ENCODE data around the gene CDC25A.
A peak's percentile ranks its signal among the peaks of the same experiment; 100 is the strongest.

Gene CDC25A

DNA sequence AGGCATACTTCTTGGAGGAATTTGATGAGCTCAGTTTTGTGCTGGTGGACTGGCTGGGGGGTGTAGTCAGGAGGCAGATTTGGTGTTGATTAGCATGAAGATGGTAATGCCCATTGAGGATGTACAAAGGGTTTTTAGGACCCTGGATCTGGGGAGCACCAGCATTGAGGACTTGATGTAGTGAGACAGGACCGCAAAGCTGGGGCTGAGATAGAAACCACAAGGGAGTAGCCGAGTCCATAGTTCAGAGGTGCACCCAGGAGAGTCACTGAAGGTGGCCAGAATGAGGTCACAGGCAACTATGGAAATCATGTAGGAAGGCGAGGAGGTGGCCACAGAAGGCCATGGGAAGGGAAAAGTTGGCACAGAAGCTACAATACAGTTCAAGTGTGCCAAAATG, 2.7 kb upstream of the CDC25A start:
- H2BK120ac ChIP-seq (ENCODE audit: low read depth, low read length): no peak overlapping the region
- H3K79me1 ChIP-seq (replicated peaks; ENCODE audit: low read length, poor library complexity, severe bottlenecking): peaks cover 6% of the 10 kb centered on the region
- no peak overlapping the region for H3K14ac ChIP-seq (ENCODE audit: low read length in 2 of 2)
- no peak overlapping the region for H2BK5ac ChIP-seq (ENCODE audit: low read depth, low read length, poor library complexity, severe bottlenecking)
- H3K27ac ChIP-seq (ENCODE audit: low read length, poor library complexity, severe bottlenecking): no peak overlapping the region
- H2AFZ ChIP-seq (ENCODE audit: low read depth, low read length): no peak overlapping the region
- no peak overlapping the region for H4K91ac ChIP-seq (ENCODE audit: low read length)
- H3K36me3 ChIP-seq (ENCODE audit: control insufficient read depth in 1 of 2, insufficient read depth in 2 of 2, low read depth in 1 of 2, low read length in 2 of 2): no peaks in the 10 kb centered on the region
- no peak overlapping the region for H3K18ac ChIP-seq (ENCODE audit: low read depth in 1 of 2, low read length in 2 of 2)
- H3K4me1 ChIP-seq (ENCODE audit: control insufficient read depth, insufficient read depth, low read depth, low read length): peaks cover 7% of the 10 kb centered on the region
- H3K23ac ChIP-seq (ENCODE audit: low read length in 2 of 2): no peak overlapping the region
- H2AK5ac ChIP-seq (ENCODE audit: low read length, severe bottlenecking): no peak overlapping the region
- no peak overlapping the region for H3K4me3 ChIP-seq (ENCODE audit: insufficient read depth in 1 of 2, low read depth in 1 of 2, low read length in 2 of 2)
- no peak overlapping the region for H4K8ac ChIP-seq (ENCODE audit: low read length)
- H3K9ac ChIP-seq (ENCODE audit: low read length): no peak overlapping the region
- no peak overlapping the region for H2BK15ac ChIP-seq (ENCODE audit: low read depth, poor library complexity, severe bottlenecking)
- WGBS: 92% methylated on average over 2 of the region's 3 CpGs
- no peak for DNase-seq
- peaks cover 0 to 4% of the 10 kb centered on the region in 2 experiments for H3K27me3 ChIP-seq (ENCODE audit: control insufficient read depth in 1 of 2, insufficient read depth in 1 of 2, low read length in 2 of 2)
- H3K9me3 ChIP-seq (ENCODE audit: control insufficient read depth, low read length): no peaks in the 10 kb centered on the region
- no peak overlapping the region for H3K4ac ChIP-seq (ENCODE audit: low read depth in 1 of 2, low read length in 2 of 2)
- H2BK12ac ChIP-seq (ENCODE audit: low read length in 2 of 2): no peak overlapping the region
- H3K4me2 ChIP-seq (ENCODE audit: low read length, poor library complexity, severe bottlenecking): no peak overlapping the region

DNA sequence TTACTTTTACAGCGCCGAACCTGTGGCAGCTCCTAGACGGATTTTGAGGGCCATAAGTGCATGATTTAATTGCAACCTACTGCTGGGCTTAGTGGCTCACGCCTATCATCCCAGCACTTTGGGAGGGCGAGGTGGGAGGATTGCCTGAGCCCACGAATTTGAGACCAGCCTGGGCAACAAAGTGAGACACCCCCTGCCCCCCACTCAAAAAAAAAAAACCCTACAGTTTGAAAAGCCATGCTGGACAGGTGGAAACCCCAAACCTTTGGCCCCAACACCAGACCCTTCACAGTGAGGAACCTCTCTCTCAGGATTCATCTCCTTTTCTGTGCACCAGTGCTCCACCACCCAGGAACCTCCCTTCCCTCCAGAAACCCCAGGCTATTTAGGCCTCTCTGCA, 1.1 kb upstream of the CDC25A start:
- WGBS: 87% methylated on average over 6 of the region's 6 CpGs
- H3K9me3 ChIP-seq (ENCODE audit: control insufficient read depth, low read length): no peaks in the 10 kb centered on the region

DNA sequence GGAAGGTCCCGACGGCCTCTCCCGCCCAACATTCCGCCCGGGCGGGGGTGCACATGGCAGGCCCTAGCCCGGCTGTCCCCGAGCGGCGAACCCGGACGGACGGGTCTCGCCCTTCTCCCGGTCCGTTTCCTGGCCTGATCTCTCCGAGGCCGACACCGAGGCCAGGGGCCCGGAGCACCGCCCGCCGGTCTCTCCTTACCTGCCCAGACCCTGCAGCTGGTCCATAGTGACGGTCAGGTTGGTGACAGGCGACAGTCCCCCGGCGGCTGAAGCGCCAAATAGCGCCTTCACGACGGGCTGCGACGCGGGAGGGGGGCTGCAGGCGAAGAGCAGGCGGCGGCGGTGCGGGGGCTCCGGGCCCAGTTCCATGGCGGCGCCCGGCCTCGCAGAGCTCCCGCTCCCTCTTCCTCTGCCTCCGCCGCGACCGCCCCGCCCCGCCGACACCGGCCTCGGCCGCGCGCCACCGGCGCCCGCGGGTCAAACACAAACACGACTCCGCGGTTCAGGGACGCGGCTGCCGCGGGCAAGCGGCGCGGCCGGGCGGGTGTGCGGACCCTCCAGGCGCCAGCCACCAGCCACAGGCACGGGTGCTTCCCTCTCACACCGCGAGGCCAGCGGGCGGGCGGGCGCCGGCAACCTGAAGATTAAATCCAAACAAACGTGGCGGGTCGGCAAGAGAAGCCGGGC, 495 bp downstream of the CDC25A start:
- H3K9me3 ChIP-seq (ENCODE audit: control insufficient read depth, low read length): no peaks in the 10 kb centered on the region
- H3K79me1 ChIP-seq (replicated peaks; ENCODE audit: low read length, poor library complexity, severe bottlenecking): peaks cover 19% of the 10 kb centered on the region
- no peak overlapping the region for H2BK12ac ChIP-seq (ENCODE audit: low read length in 2 of 2)
- H4K91ac ChIP-seq (ENCODE audit: low read length): peak overlapping the region; percentile 60
- no peak overlapping the region for H2BK5ac ChIP-seq (ENCODE audit: low read depth, low read length, poor library complexity, severe bottlenecking)
- peak overlapping the region in 1 of 2 experiments; percentile 4 for H3K4ac ChIP-seq (ENCODE audit: low read depth in 1 of 2, low read length in 2 of 2)
- H3K18ac ChIP-seq (ENCODE audit: low read depth in 1 of 2, low read length in 2 of 2): peak overlapping the region in 1 of 2 experiments; percentile 92
- no peak overlapping the region for H2AK5ac ChIP-seq (ENCODE audit: low read length, severe bottlenecking)
- no peak for DNase-seq
- H2BK120ac ChIP-seq (ENCODE audit: low read depth, low read length): peak overlapping the region; percentile 71
- WGBS: under 1% methylated on average over 75 of the region's 87 CpGs
- peak overlapping the region; percentile 45 for H4K8ac ChIP-seq (ENCODE audit: low read length)
- peaks cover 6% of the 10 kb centered on the region for H3K4me1 ChIP-seq (ENCODE audit: control insufficient read depth, insufficient read depth, low read depth, low read length)
- no peak overlapping the region for H3K27ac ChIP-seq (ENCODE audit: low read length, poor library complexity, severe bottlenecking)
- H2AFZ ChIP-seq (ENCODE audit: low read depth, low read length): peak overlapping the region; percentile 99
- H3K4me3 ChIP-seq (ENCODE audit: insufficient read depth in 1 of 2, low read depth in 1 of 2, low read length in 2 of 2): peak overlapping the region; percentile 79 to 93
- H3K4me2 ChIP-seq (ENCODE audit: low read length, poor library complexity, severe bottlenecking): peak overlapping the region; percentile 97
- no peak overlapping the region for H3K14ac ChIP-seq (ENCODE audit: low read length in 2 of 2)
- peak overlapping the region in 1 of 2 experiments; percentile 85 for H3K23ac ChIP-seq (ENCODE audit: low read length in 2 of 2)
- no peak overlapping the region for H2BK15ac ChIP-seq (ENCODE audit: low read depth, poor library complexity, severe bottlenecking)
- no peaks in the 10 kb centered on the region for H3K27me3 ChIP-seq (ENCODE audit: control insufficient read depth in 1 of 2, insufficient read depth in 1 of 2, low read length in 2 of 2)
- H3K36me3 ChIP-seq (ENCODE audit: control insufficient read depth in 1 of 2, insufficient read depth in 2 of 2, low read depth in 1 of 2, low read length in 2 of 2): peaks cover 3 to 13% of the 10 kb centered on the region in 2 experiments
- H3K9ac ChIP-seq (ENCODE audit: low read length): peak overlapping the region; percentile 84

More for the DNA sequence above, 1.1 kb upstream of the CDC25A start:
- no peak overlapping the region for H2AFZ ChIP-seq (ENCODE audit: low read depth, low read length)
- H3K9ac ChIP-seq (ENCODE audit: low read length): no peak overlapping the region
- H3K36me3 ChIP-seq (ENCODE audit: control insufficient read depth in 1 of 2, insufficient read depth in 2 of 2, low read depth in 1 of 2, low read length in 2 of 2): peaks cover 0 to 8% of the 10 kb centered on the region in 2 experiments
- peak overlapping the region; percentile 84 for H4K8ac ChIP-seq (ENCODE audit: low read length)
- no peak overlapping the region for H2AK5ac ChIP-seq (ENCODE audit: low read length, severe bottlenecking)
- H3K79me1 ChIP-seq (replicated peaks; ENCODE audit: low read length, poor library complexity, severe bottlenecking): peaks cover 12% of the 10 kb centered on the region
- H4K91ac ChIP-seq (ENCODE audit: low read length): no peak overlapping the region
- peaks cover 6% of the 10 kb centered on the region for H3K4me1 ChIP-seq (ENCODE audit: control insufficient read depth, insufficient read depth, low read depth, low read length)
- H3K23ac ChIP-seq (ENCODE audit: low read length in 2 of 2): no peak overlapping the region
- no peak overlapping the region for H2BK5ac ChIP-seq (ENCODE audit: low read depth, low read length, poor library complexity, severe bottlenecking)
- no peak overlapping the region for H2BK15ac ChIP-seq (ENCODE audit: low read depth, poor library complexity, severe bottlenecking)
- H3K18ac ChIP-seq (ENCODE audit: low read depth in 1 of 2, low read length in 2 of 2): no peak overlapping the region
- peaks cover 0 to 4% of the 10 kb centered on the region in 2 experiments for H3K27me3 ChIP-seq (ENCODE audit: control insufficient read depth in 1 of 2, insufficient read depth in 1 of 2, low read length in 2 of 2)
- H3K14ac ChIP-seq (ENCODE audit: low read length in 2 of 2): no peak overlapping the region
- no peak overlapping the region for H3K4me2 ChIP-seq (ENCODE audit: low read length, poor library complexity, severe bottlenecking)
- H2BK12ac ChIP-seq (ENCODE audit: low read length in 2 of 2): no peak overlapping the region
- no peak for DNase-seq
- H3K4ac ChIP-seq (ENCODE audit: low read depth in 1 of 2, low read length in 2 of 2): no peak overlapping the region
- H2BK120ac ChIP-seq (ENCODE audit: low read depth, low read length): no peak overlapping the region
- H3K4me3 ChIP-seq (ENCODE audit: insufficient read depth in 1 of 2, low read depth in 1 of 2, low read length in 2 of 2): no peak overlapping the region
- no peak overlapping the region for H3K27ac ChIP-seq (ENCODE audit: low read length, poor library complexity, severe bottlenecking)

DNA sequence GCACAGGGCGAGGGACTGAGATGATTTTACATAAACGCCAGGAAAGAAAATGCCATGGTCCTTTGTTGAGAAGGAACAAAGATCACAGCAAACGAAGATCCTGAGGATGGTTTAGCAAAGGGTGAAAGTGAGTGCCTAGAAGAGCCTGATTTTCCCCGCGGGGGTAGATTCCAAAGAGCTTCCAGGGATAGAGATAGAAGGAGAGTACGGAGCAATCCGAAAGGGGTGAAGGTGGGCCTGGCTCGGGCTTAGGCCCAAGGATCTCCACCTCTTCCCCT, 977 bp downstream of the CDC25A start:
- Histone ChIP-seq H3K9me3 (ENCODE audit: control insufficient read depth, low read length) (no peaks in the 10 kb centered on the region), H3K36me3 (ENCODE audit: control insufficient read depth in 1 of 2, insufficient read depth in 2 of 2, low read depth in 1 of 2, low read length in 2 of 2) (peaks cover 3 to 18% of the 10 kb centered on the region in 2 experiments), H2BK120ac (ENCODE audit: low read depth, low read length) (peak overlapping the region; percentile 71), H3K4me2 (ENCODE audit: low read length, poor library complexity, severe bottlenecking) (peak overlapping the region; percentile 97), H3K4me3 (ENCODE audit: insufficient read depth in 1 of 2, low read depth in 1 of 2, low read length in 2 of 2) (peak overlapping the region; percentile 79 to 93), H2BK12ac (ENCODE audit: low read length in 2 of 2) (no peak overlapping the region), H3K9ac (ENCODE audit: low read length) (peak overlapping the region; percentile 84), H3K14ac (ENCODE audit: low read length in 2 of 2) (no peak overlapping the region), H3K79me1 (replicated peaks; ENCODE audit: low read length, poor library complexity, severe bottlenecking) (peaks cover 20% of the 10 kb centered on the region), H2AK5ac (ENCODE audit: low read length, severe bottlenecking) (no peak overlapping the region), H2BK15ac (ENCODE audit: low read depth, poor library complexity, severe bottlenecking) (no peak overlapping the region), H3K4ac (ENCODE audit: low read depth in 1 of 2, low read length in 2 of 2) (peak overlapping the region in 1 of 2 experiments; percentile 4), H3K27ac (ENCODE audit: low read length, poor library complexity, severe bottlenecking) (peak overlapping the region; percentile 6), H3K4me1 (ENCODE audit: control insufficient read depth, insufficient read depth, low read depth, low read length) (peaks cover 6% of the 10 kb centered on the region), H3K18ac (ENCODE audit: low read depth in 1 of 2, low read length in 2 of 2) (peak overlapping the region in 1 of 2 experiments; percentile 92), H4K91ac (ENCODE audit: low read length) (no peak overlapping the region), H2AFZ (ENCODE audit: low read depth, low read length) (peak overlapping the region; percentile 99), H2BK5ac (ENCODE audit: low read depth, low read length, poor library complexity, severe bottlenecking) (no peak overlapping the region), H3K27me3 (ENCODE audit: control insufficient read depth in 1 of 2, insufficient read depth in 1 of 2, low read length in 2 of 2) (no peaks in the 10 kb centered on the region), H4K8ac (ENCODE audit: low read length) (peak overlapping the region; percentile 45), H3K23ac (ENCODE audit: low read length in 2 of 2) (no peak overlapping the region)
- under 1% methylated on average over 8 of the region's 8 CpGs for WGBS
- peak; percentile 44 for DNase-seq
